Activated T-cell treated with anti-CD3 and anti-CD28 coated beads, Interleukin-2, amount 50 U/mL, for 48 hours (primary cell): ENCODE data around the gene SLC25A38.
A peak's percentile ranks its signal among the peaks of the same experiment; 100 is the strongest.
"Not testable (repeated sequence)": the region's sequence is repeated elsewhere in the genome, so short reads cannot be mapped to it uniquely, and the experiment has no call there.

Source experiments
- DNase-seq, 2 experiments: peaks; one replicate each; pipeline ENCODE4 v3.0.0-alpha.2; 2020

The SLC25A38 gene

GRCh38 chr3:39408493-39409372 is 25.6 kb downstream of the SLC25A38 start:
- DNase-seq, result peak; percentile 63 to 66

DNA sequence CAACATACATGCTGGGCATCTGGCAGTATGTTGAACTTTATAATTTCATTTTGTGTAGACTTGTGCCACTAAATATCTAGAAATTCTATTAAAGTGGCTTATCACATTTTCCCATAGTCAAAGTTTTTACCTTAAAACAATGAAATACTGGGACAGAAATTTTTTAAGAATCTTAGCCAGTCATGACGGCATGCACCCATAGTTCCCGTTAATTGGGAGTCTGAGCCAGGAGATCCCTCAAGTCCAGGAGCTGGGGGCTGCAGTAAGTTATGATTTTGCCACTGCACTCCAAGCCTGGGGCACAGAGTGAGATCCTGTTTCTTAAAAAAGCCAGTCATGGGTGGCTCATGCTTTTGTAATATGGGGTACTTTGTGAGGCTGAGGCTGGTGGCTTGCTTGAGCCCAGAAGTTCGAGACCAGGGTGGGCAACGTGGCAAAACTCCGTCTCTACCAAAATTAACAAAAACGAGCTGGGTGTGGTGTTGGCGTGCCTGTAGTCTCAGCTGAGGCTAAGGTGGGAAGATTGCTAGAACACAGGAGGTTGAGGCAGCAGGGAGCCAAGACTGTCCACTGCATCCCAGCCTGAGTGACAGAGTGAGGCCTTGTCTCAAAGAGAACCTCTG is 26.5 kb downstream of the SLC25A38 start:
- DNase-seq, result peak in 1 of 2 experiments; percentile 33

DNA sequence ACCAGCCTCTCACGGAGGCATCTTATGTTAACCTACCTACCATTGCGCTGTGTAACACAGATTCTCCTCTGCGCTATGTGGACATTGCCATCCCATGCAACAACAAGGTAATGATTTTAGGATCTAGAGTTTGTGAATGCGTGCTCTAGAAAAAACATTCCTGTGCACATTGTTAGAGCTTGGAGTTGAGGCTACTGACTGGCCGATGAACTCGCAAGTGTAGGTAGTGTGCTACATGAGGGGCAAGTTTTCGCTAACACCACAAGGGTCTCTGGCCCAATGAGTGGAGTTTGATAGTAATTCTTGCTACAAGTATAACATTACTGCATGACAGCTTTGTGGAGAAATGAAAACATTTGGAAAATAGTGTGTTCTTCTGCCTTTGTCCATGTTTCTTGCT is 27.7 kb downstream of the SLC25A38 start:
- no peak for DNase-seq

- peak in 1 of 2 experiments; percentile 30 for DNase-seq
Measured at GRCh38 chr3:39412668-39413260, 29.6 kb downstream of the SLC25A38 start.

DNA sequence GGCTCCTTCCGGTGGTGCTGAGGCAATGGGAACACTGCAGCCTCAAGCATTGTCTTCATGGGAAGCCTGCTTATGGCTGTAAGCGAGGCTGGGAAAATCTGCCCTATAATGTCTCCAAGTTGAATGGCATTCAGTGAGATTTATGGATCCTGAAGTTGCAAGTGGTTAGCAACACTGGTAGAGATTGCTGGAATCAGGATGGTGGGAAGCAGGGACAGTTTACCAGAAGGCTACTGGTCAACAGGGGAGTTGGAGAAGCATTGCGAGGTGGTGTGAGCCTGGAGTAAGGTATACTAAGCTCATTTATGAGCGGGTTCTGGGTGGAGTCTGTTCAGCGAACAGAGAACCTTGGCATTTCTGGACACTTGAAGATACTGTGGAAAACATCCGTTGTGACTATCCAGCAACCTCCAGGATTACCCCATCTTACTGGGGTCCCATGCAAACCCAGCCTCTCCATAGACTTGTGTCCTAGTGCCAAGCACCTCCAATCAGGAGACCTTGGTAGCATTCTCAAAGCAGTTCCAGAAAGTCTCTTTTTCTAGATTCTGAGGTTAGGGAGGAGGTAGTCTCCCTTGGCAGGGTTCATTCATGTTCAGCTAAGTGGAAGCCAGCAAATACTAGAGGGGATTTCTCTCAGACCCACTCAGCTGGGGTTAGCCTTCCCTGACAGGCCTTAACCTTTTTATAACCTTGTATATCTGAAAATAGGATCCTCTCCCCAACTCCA is 30.7 kb downstream of the SLC25A38 start:
- DNase-seq, result peak; percentile 48 to 49

DNA sequence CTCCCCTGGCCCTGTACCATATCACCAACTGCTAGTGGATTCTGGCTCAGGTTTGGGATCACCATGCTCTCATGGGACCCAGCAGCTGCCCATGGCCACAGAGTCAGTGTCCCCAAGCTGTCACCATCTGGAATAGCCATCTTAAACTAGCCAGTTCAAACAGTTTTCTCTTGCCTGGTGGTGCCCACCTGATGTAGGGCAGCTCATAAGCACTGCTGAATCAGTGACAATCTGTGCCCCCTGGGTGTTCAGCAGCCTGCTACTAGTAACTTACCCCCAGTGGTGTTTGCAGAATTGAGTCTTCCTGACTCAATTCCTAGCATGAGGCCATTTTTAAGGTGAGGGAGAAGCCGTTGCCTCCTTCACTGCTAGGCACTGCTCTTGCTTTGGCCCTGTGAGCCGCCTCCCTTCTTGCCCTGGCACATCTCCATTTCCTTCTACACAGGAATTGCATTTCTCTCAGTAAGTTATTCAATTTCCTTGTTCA is 31.3 kb downstream of the SLC25A38 start:
- peak; percentile 63 for DNase-seq

- peak; percentile 50 to 55 for DNase-seq
Measured at GRCh38 chr3:39415302-39415701, 32.1 kb downstream of the SLC25A38 start.

GRCh38 chr3:39415983-39416382 is 32.8 kb downstream of the SLC25A38 start:
- DNase-seq, result peak; percentile 55 to 56

- not testable (repeated sequence) for DNase-seq
Measured at GRCh38 chr3:39416998-39417397, 33.8 kb downstream of the SLC25A38 start.

GRCh38 chr3:39418556-39419225 is 35.5 kb downstream of the SLC25A38 start:
- not testable (repeated sequence) for DNase-seq

GRCh38 chr3:39419742-39420315 is 36.7 kb downstream of the SLC25A38 start:
- no peak for DNase-seq

GRCh38 chr3:39420543-39420942 is 37.4 kb downstream of the SLC25A38 start:
- DNase-seq, result no peak

DNA sequence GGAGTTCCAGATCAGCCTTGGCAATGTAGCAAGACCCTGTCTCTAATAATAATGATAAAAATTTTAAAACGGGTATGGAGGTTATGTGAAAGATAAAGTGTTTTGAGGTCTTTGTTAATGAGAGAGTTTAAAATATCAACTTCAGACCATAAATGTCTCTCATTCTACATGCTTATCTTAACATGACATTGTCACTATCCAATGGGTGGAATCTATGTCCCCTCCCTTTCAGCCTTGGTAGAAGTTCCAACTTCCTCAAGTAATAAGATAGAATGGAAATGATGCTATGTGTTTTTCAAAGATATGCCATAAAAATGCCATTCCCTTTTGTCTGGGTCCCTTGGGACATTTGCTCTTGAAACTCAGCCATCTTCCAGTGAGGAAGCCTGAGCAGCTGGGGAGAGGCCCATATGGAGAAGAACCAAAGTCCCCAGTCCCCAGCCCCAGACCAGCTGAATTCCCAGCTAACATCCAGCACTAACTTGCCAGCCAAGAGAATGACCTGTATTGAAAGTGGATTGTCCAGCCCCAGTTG is 40.3 kb downstream of the SLC25A38 start:
- DNase-seq, result no peak

GRCh38 chr3:39426312-39426711 is 43.1 kb downstream of the SLC25A38 start:
- no peak for DNase-seq

GRCh38 chr3:39427506-39427905 is 44.3 kb downstream of the SLC25A38 start:
- no peak for DNase-seq

DNA sequence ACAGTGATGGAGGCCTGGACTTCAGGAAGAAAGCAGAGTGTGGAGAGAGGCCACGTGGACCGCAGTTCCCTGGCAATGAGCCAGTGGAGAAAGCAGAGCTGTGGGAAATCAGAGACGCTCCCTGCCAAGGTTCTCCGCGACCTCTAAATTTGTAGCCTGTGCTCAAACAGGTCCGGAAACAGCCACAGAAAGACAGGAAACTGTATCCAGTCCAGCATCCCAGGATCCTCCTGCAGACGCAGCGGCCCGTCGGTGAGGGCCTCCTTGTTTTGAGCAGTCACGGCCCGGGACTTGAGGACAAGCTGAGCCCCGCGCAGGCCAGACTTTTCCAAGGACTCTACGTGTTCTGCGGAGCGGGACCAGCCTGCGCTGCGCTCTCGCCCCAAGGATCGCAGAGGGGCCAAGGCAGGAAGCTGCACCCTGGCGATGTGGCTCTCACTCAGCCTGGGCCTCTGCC is 45.6 kb downstream of the SLC25A38 start:
- DNase-seq, result no peak

- DNase-seq, result no peak
Measured at GRCh38 chr3:39429466-39429865, 46.3 kb downstream of the SLC25A38 start.

- no peak for DNase-seq
Measured at GRCh38 chr3:39432342-39432741, 49.2 kb downstream of the SLC25A38 start.

DNA sequence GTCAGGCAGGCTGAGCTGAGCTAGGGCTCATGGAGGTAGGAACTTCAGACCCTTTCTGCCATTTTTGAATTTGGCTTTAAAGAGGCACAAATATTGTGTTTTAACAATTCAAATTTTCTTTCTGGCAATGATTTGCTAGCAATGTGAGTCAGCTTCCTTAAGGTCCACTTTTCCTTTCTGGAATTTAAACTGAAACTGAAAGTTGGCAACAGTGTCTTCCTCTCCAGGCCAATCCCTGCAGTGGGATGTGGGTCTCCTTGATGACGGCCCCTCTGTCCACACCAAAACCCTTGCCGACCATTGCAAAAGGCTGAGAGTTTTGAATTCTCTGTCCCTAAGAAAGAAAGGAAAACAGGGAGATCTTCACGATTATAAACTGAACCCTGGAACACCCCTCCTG is 50.5 kb downstream of the SLC25A38 start:
- DNase-seq, result no peak

DNA sequence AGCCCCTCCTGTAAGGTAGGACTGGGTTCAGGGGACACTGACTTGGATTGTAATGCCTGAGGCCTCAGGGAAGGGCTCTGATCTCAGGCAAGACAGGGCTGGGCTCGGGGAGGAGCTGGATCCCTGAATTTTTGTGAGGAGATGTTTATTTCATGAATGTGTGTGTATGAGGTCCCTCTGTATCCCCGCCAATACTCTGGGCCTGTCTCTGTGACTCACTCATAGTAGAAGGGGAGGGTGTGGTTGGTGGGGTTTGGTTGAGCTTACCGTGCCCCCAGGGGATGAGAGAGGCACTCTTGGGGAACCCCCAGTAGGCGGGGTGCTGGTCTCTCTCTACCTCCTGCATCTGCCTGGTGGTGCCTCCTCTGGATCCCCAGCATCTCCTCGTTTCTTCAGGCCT is 51.4 kb downstream of the SLC25A38 start:
- DNase-seq, result no peak

DNA sequence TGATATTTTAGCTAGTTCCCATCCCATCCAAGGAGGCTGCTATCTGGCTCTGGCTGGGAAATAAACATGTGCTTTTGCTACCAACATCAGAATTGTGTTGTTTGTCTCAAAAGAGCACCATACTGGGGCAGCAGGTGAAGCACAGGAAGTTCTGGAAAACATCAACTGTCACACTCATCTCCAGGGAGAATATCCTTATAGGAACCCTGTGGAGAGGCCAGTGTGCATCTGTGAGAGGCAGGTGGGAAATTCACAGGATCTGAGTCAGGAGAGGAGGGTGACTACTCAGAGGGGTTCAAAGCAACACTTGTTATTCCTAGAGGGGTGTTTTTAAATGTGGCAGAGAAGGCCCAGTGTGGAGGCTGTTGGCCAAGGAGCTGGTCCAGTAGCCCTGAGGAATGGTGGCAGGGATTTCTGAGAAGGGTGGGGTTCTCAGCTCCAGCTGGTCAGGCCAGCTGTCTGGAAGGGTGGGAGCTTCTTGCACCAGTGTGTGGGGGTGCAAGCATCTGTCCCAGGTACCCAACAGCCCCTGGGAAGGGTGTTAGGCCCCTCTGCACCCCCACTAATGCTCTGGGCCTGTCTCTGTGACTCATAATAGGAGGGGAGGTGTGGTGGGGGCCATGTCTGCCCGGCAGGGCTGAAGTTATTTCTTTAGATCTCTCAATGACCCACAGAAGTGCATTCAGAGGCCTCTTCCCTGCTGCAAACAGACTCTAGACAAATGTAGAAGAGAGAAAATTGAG is 52.0 kb downstream of the SLC25A38 start:
- no peak for DNase-seq
